MM.1S (cell line): Measurements from ENCODE around the gene FAM184A.

Experiments used
- DNase-seq: peaks from one replicate; pipeline ENCODE4 v3.0.0-alpha.2; 2015
- H2AFZ ChIP-seq: fragments of 300-600 bp; sonication (generic); 2 replicates; pipeline ENCODE4 v1.6.0; 2016; ENCODE audit warnings: antibody characterized with exemption, low read length
- H3F3A ChIP-seq: fragments of 300-600 bp; sonication (generic); 2 replicates; pipeline ENCODE4 v1.6.1; 2016; ENCODE audit warnings: mild to moderate bottlenecking, antibody characterized with exemption, low read length, moderate library complexity, mixed read lengths; ENCODE audit not compliant: insufficient read depth
- H3K27ac ChIP-seq: fragments of 300-600 bp; sonication (generic); 2 replicates; pipeline ENCODE4 v1.5.1; 2016; ENCODE audit warnings: mild to moderate bottlenecking, low read length
- H3K27me3 ChIP-seq: fragments of 300-600 bp; sonication (generic); replicated peaks from 2 replicates; pipeline ENCODE4 v1.6.0; 2016; ENCODE audit warnings: low read length; ENCODE audit not compliant: insufficient read depth
- H3K36me3 ChIP-seq: fragments of 300-600 bp; sonication (generic); replicated peaks from 2 replicates; pipeline ENCODE4 v1.6.1; 2016; ENCODE audit warnings: mild to moderate bottlenecking, low read length, mixed read lengths; ENCODE audit not compliant: insufficient read depth
- H3K4me1 ChIP-seq: fragments of 300-600 bp; sonication (generic); 2 replicates; pipeline ENCODE4 v1.6.1; 2016; ENCODE audit warnings: low read length, mixed read lengths
- H3K4me2 ChIP-seq: fragments of 300-600 bp; sonication (generic); 2 replicates; pipeline ENCODE4 v1.6.0; 2016; ENCODE audit warnings: low read depth, low read length
- H3K4me3 ChIP-seq: fragments of 300-600 bp; sonication (generic); 2 replicates; pipeline ENCODE4 v1.5.1; 2016; ENCODE audit warnings: low read length, mixed read lengths
- H3K79me2 ChIP-seq: fragments of 300-600 bp; sonication (generic); 2 replicates; pipeline ENCODE4 v1.6.1; 2016; ENCODE audit warnings: mixed run types, low read length, mixed read lengths
- H3K9ac ChIP-seq: fragments of 300-600 bp; sonication (generic); 2 replicates; pipeline ENCODE4 v1.6.1; 2016; ENCODE audit warnings: low read length, mixed read lengths
- H3K9me2 ChIP-seq: fragments of 300-600 bp; sonication (generic); replicated peaks from 2 replicates; pipeline ENCODE4 v1.6.1; 2016; ENCODE audit warnings: mild to moderate bottlenecking, low read length, mixed read lengths; ENCODE audit not compliant: insufficient read depth
- H3K9me3 ChIP-seq: fragments of 300-600 bp; sonication (generic); replicated peaks from 2 replicates; pipeline ENCODE4 v1.6.1; 2016; ENCODE audit warnings: mild to moderate bottlenecking, low read length, mixed read lengths; ENCODE audit not compliant: insufficient read depth
- H4K20me1 ChIP-seq: fragments of 300-600 bp; sonication (generic); 2 replicates; pipeline ENCODE4 v1.6.1; 2016; ENCODE audit warnings: mild to moderate bottlenecking, low read length, moderate library complexity, mixed read lengths; ENCODE audit not compliant: insufficient read depth
- EZH2 ChIP-seq: fragments of 300-600 bp; sonication (generic); optimal IDR thresholded peaks from 2 replicates; pipeline ENCODE3; 2017; ENCODE audit warnings: low read depth, mild to moderate bottlenecking, antibody characterized with exemption, low read length, mixed read lengths
- EZH2phosphoT487 ChIP-seq: fragments of 300-600 bp; sonication (generic); IDR thresholded peaks from 2 replicates; pipeline ENCODE4 v1.6.1; 2018; ENCODE audit warnings: antibody characterized with exemption, low read length
- TF ChIP-seq, protein P1 (sequence below): fragments of 300-600 bp; sonication (generic); IDR thresholded peaks from 2 replicates; pipeline ENCODE4 v1.5.1; 2016; ENCODE audit warnings: antibody characterized with exemption, low read length, mixed read lengths

FAM184A gene

DNA sequence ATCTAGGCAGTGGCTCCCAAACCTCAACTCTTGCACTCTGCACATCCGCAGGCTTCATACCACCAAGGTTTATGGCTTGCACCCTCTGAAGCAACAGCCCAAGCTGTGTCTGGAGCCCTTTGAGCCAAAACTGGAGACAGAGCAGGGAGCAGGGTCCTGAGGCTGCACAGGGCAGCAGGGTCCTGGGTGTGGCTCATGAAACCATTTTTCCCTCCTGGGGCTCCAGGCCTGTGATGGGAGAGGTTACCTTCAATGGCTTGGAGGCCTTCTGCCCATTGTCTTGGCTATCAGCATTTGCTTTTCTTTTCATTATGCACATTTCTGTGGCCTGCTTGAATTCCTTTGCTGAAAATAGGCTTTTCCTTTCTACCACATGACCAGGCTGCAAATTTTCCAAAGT lies 6.3 kb upstream of the FAM184A start:
- Histone ChIP-seq H2AFZ (no peak overlapping the region), H3K4me2 (no peak overlapping the region), H3K9me3 (no peaks in the 10 kb centered on the region), H3K4me1 (no peaks in the 10 kb centered on the region), H3K9me2 (no peaks in the 10 kb centered on the region), H3K36me3 (no peaks in the 10 kb centered on the region), H3F3A (no peaks in the 10 kb centered on the region), H3K9ac (no peak overlapping the region), H3K79me2 (no peaks in the 10 kb centered on the region), H3K27me3 (0 out of 2 replicates have a peak, but pooled peaks cover 2% of the 10 kb centered on the region), H3K27ac (no peak overlapping the region), H3K4me3 (no peak overlapping the region), H4K20me1 (no peaks in the 10 kb centered on the region)
- DNase-seq, result no peak
- TF ChIP-seq EZH2phosphoT487 (no peak), EZH2 (no peak)
- TF ChIP-seq, protein P1, sequence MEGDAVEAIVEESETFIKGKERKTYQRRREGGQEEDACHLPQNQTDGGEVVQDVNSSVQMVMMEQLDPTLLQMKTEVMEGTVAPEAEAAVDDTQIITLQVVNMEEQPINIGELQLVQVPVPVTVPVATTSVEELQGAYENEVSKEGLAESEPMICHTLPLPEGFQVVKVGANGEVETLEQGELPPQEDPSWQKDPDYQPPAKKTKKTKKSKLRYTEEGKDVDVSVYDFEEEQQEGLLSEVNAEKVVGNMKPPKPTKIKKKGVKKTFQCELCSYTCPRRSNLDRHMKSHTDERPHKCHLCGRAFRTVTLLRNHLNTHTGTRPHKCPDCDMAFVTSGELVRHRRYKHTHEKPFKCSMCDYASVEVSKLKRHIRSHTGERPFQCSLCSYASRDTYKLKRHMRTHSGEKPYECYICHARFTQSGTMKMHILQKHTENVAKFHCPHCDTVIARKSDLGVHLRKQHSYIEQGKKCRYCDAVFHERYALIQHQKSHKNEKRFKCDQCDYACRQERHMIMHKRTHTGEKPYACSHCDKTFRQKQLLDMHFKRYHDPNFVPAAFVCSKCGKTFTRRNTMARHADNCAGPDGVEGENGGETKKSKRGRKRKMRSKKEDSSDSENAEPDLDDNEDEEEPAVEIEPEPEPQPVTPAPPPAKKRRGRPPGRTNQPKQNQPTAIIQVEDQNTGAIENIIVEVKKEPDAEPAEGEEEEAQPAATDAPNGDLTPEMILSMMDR, result no peak

DNA sequence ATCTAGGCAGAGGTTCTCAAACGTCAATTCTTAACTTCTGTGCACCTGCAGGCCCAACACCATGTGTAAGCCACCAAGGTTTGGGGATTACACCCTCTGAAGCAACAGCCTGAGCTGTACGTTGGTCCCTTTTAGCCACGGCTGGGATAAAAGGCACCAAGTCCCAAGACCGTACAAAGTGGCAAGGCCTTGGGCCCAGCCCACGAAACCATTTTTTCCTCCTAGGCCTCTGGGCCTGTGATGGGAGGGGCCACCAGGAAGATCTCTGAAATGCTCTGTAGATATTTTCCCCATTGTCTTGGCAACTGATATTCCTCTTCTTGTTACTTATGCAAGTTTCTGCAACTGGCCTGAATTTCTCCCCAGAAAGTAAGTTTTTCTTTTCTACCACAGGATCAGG lies 4.5 kb upstream of the FAM184A start:
- Histone ChIP-seq H3K27ac (no peak overlapping the region), H4K20me1 (no peaks in the 10 kb centered on the region), H3K4me3 (no peak overlapping the region), H3K4me2 (no peak overlapping the region), H2AFZ (no peak overlapping the region), H3K36me3 (no peaks in the 10 kb centered on the region), H3K9me2 (no peaks in the 10 kb centered on the region), H3K9ac (no peak overlapping the region), H3K27me3 (peaks cover 10% of the 10 kb centered on the region; the same call in 1 of the 2 replicates), H3F3A (peaks cover 10% of the 10 kb centered on the region), H3K9me3 (no peaks in the 10 kb centered on the region), H3K4me1 (no peaks in the 10 kb centered on the region), H3K79me2 (no peaks in the 10 kb centered on the region)
- TF ChIP-seq EZH2phosphoT487 (no peak), EZH2 (no peak)
- TF ChIP-seq, protein P1, result no peak
- no peak for DNase-seq

DNA sequence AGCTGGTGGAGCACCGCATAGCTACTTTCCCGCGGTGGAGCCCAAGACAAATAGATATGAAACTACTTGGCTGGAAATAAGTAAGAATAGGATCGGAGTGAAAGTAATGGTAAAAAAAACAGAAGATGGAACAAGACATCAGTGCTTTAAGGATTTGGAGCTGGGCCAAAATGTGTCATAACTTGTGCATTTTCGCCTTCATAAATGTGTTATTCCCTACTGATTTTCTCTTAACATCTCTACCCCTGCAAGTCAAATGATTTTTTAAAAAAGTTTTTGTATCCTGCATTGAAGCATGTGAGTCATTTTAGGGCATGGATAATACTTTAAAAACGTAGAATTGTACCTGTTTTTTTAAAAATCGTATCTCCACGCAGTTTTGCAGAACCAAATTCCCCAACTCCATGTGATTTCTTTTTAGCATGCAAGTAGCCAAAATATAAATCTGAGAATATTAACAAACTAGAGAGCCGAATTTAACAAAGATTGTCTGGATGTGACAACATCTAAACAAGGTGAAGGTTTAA lies 882 bp upstream of the FAM184A start:
- Histone ChIP-seq H3K27me3 (peaks cover 10% of the 10 kb centered on the region; the same call in 1 of the 2 replicates), H3F3A (peaks cover 10% of the 10 kb centered on the region), H3K9me3 (no peaks in the 10 kb centered on the region), H3K9ac (peak overlapping the region; percentile 30; the same call in 1 of the 2 replicates), H3K9me2 (no peaks in the 10 kb centered on the region), H3K4me3 (peak overlapping the region; percentile 70), H3K79me2 (no peaks in the 10 kb centered on the region), H3K4me1 (no peaks in the 10 kb centered on the region), H3K4me2 (peak overlapping the region; percentile 97), H3K27ac (no peak overlapping the region), H2AFZ (peak overlapping the region; percentile 81), H4K20me1 (no peaks in the 10 kb centered on the region), H3K36me3 (no peaks in the 10 kb centered on the region)
- TF ChIP-seq EZH2 (no peak), EZH2phosphoT487 (no peak)
- TF ChIP-seq, protein P1, result no peak
- DNase-seq, result no peak
